Keratinocyte (primary cell): ENCODE data around the gene GRIA1. TPM values are rescaled to one million over a fixed set of nuclear protein-coding genes. Genes with fewer than 3 reads are reported as not detected.

Experiments
- DNase-seq: peaks from one replicate; pipeline ENCODE4 v3.0.0-alpha.2; 2011; ENCODE audit warnings: low read depth, missing footprints, low spot score
- FAIRE-seq: peaks from 2 replicates; lab custom pipeline; 2011; peaks lifted over from hg19 to GRCh38; lab: Jason Lieb, UNC
- H2AFZ ChIP-seq: 2 replicates; pipeline ENCODE4 v1.6.0; 2012; ENCODE audit warnings: low read length, control low read depth, inconsistent platforms; ENCODE audit not compliant: control insufficient read depth
- H3K27ac ChIP-seq: 2 replicates; pipeline ENCODE4 v1.5.1; 2011; ENCODE audit warnings: low read length; ENCODE audit not compliant: control insufficient read depth, insufficient read depth
- H3K27me3 ChIP-seq: 3 replicates; pipeline ENCODE4 v1.6.0; 2011; ENCODE audit warnings: low read length; ENCODE audit not compliant: control insufficient read depth, insufficient read depth; ENCODE audit errors: extremely low read depth
- H3K36me3 ChIP-seq, 2 experiments: 2 replicates in 1 of 2; 3 replicates in 1 of 2; pipeline ENCODE4 v1.5.1; 2011; ENCODE audit warnings: low read length in 2 of 2, mild to moderate bottlenecking in 1 of 2; ENCODE audit not compliant: control insufficient read depth in 2 of 2, insufficient read depth in 2 of 2; ENCODE audit errors: extremely low read depth in 1 of 2
- H3K4me1 ChIP-seq: 3 replicates; pipeline ENCODE4 v1.5.1; 2011; ENCODE audit warnings: low read length; ENCODE audit not compliant: control insufficient read depth, insufficient read depth; ENCODE audit errors: extremely low read depth
- H3K4me2 ChIP-seq: 3 replicates; pipeline ENCODE4 v1.6.0; 2011; ENCODE audit warnings: low read depth, low read length; ENCODE audit not compliant: control insufficient read depth, insufficient read depth; ENCODE audit errors: extremely low read depth
- H3K4me3 ChIP-seq, 3 experiments: fragments of 200-600 bp in 1 of 3; sonication (generic) in 1 of 3; 2 replicates in 2 of 3; 3 replicates in 1 of 3; pipeline ENCODE4 v1.5.1; 2011 to 2016; ENCODE audit warnings: low read length in 3 of 3, mild to moderate bottlenecking in 3 of 3, control low read depth in 2 of 3, inconsistent platforms in 1 of 3, low read depth in 1 of 3, mixed read lengths in 1 of 3, mixed run types in 1 of 3, moderate library complexity in 1 of 3; ENCODE audit not compliant: control insufficient read depth in 2 of 3, insufficient read depth in 2 of 3; ENCODE audit errors: extremely low read depth in 1 of 3
- H3K79me2 ChIP-seq: 2 replicates; pipeline ENCODE4 v1.6.0; 2012; ENCODE audit warnings: low read length; ENCODE audit not compliant: control insufficient read depth, insufficient read depth
- H3K9ac ChIP-seq: 3 replicates; pipeline ENCODE4 v1.6.0; 2011; ENCODE audit warnings: low read length; ENCODE audit not compliant: control insufficient read depth, insufficient read depth; ENCODE audit errors: extremely low read depth
- H3K9me1 ChIP-seq: 3 replicates; pipeline ENCODE4 v1.6.0; 2011; ENCODE audit warnings: low read length; ENCODE audit not compliant: control insufficient read depth, insufficient read depth; ENCODE audit errors: extremely low read depth
- H3K9me3 ChIP-seq: 2 replicates; pipeline ENCODE4 v1.5.1; 2012; ENCODE audit warnings: low read depth, low read length; ENCODE audit not compliant: control insufficient read depth
- H4K20me1 ChIP-seq: 3 replicates; pipeline ENCODE4 v1.6.0; 2011; ENCODE audit warnings: low read length; ENCODE audit not compliant: control insufficient read depth, insufficient read depth; ENCODE audit errors: extremely low read depth
- CTCF ChIP-seq, 3 experiments: IDR thresholded peaks in 1 of 3; conservative IDR thresholded peaks in 1 of 3; optimal IDR thresholded peaks in 1 of 3; 2 replicates in 2 of 3; 3 replicates in 1 of 3; pipeline versions ENCODE3 to v1.5.1; 2011; ENCODE audit warnings: low read length in 3 of 3, mild to moderate bottlenecking in 3 of 3, moderate library complexity in 2 of 3, control low read depth in 1 of 3, inconsistent platforms in 1 of 3; ENCODE audit not compliant: insufficient read depth in 2 of 3; ENCODE audit errors: extremely low read depth in 1 of 3
- EZH2 ChIP-seq: IDR thresholded peaks from one replicate; pipeline ENCODE4 v1.6.1; 2012; ENCODE audit warnings: inconsistent platforms, mild to moderate bottlenecking, low read length, moderate library complexity
- dilution Hi-C: fragments of 300-500 bp; cut with MboI; formaldehyde crosslinking; loops from one replicate; pipeline ENCODE4 v1.7.0; 2020; ENCODE audit warnings: low sequenced_read_pairs; ENCODE audit not compliant: extremely low pct_ligation_motif_present
- polyA plus RNA-seq, 5 experiments: library from polyadenylated mRNA; depleted of rRNA in 3 of 5; stranded (reverse) in 3 of 5; stranded (forward) in 1 of 5; unstranded in 1 of 5; fragments of >200 nt; gene quantifications; 1 replicate in 1 of 5; 2 replicates in 3 of 5; 3 replicates in 1 of 5; pipeline versions ENCODE4 v1.2.1 to v1.2.3, GENCODE V29; 2011 to 2012; ENCODE audit warnings: missing spikeins in 2 of 5, low read depth in 1 of 5, low replicate concordance in 1 of 5

The GRIA1 gene
- polyA plus RNA-seq, 1 donor (not counting 4 experiments of a cell fraction or from before 2014, with no cell fraction given) = not detected

GRCh38 chr5:153592081-153592480, 101.6 kb downstream of the GRIA1 start:
- FAIRE-seq (no peak), DNase-seq (no peak)
- Histone ChIP-seq H3K79me2 (no peaks in the 10 kb centered on the region), H2AFZ (no peak overlapping the region), H3K27ac (no peak overlapping the region), H3K9me1 (no peaks in the 10 kb centered on the region), H3K36me3 (no peaks in the 10 kb centered on the region), H3K27me3 (no peaks in the 10 kb centered on the region), H3K4me1 (no peaks in the 10 kb centered on the region), H3K9me3 (no peaks in the 10 kb centered on the region), H3K4me3 (no peak overlapping the region), H4K20me1 (no peaks in the 10 kb centered on the region), H3K4me2 (no peak overlapping the region), H3K9ac (no peak overlapping the region)
- TF ChIP-seq CTCF (optimal IDR thresholded peaks at IDR 0.05 in 1 of 3, IDR thresholded peaks at IDR 0.05 in 1 of 3, conservative IDR thresholded peaks at IDR 0.05 in 1 of 3; ENCODE audit: extremely low read depth in 1 of 3, insufficient read depth in 2 of 3, low read length in 3 of 3) (no peak), EZH2 (no peak)
- dilution Hi-C loops = no loop called here

GRCh38 chr5:153594785-153595184, 104.3 kb downstream of the GRIA1 start:
- H3K9me1 ChIP-seq = no peaks in the 10 kb centered on the region
- dilution Hi-C loops = no loop called here
- no peak overlapping the region for H3K4me3 ChIP-seq
- no peak for FAIRE-seq
- H3K4me2 ChIP-seq = no peak overlapping the region
- H3K27ac ChIP-seq = no peak overlapping the region
- H3K36me3 ChIP-seq = no peaks in the 10 kb centered on the region
- H3K27me3 ChIP-seq = no peaks in the 10 kb centered on the region
- DNase-seq = no peak
- H3K9me3 ChIP-seq = no peaks in the 10 kb centered on the region
- no peaks in the 10 kb centered on the region for H3K79me2 ChIP-seq
- TF ChIP-seq CTCF (optimal IDR thresholded peaks at IDR 0.05 in 1 of 3, IDR thresholded peaks at IDR 0.05 in 1 of 3, conservative IDR thresholded peaks at IDR 0.05 in 1 of 3; ENCODE audit: extremely low read depth in 1 of 3, insufficient read depth in 2 of 3, low read length in 3 of 3) = no peak
- H2AFZ ChIP-seq = no peak overlapping the region
- no peak overlapping the region for H3K9ac ChIP-seq
- H3K4me1 ChIP-seq = no peaks in the 10 kb centered on the region
- H4K20me1 ChIP-seq = no peaks in the 10 kb centered on the region
